Keratinocyte (primary cell): ENCODE data around the gene PRKAG1. TPM values are rescaled to one million over a fixed set of nuclear protein-coding genes. Genes with fewer than 3 reads are reported as not detected.

Source experiments
- DNase-seq: peaks from one replicate; pipeline ENCODE4 v3.0.0-alpha.2; 2011; ENCODE audit warnings: low read depth, missing footprints, low spot score
- FAIRE-seq: peaks from 2 replicates; lab custom pipeline; 2011; peaks lifted over from hg19 to GRCh38; lab: Jason Lieb, UNC
- H2AFZ ChIP-seq: 2 replicates; pipeline ENCODE4 v1.6.0; 2012; ENCODE audit warnings: low read length, control low read depth, inconsistent platforms; ENCODE audit not compliant: control insufficient read depth
- H3K27ac ChIP-seq: 2 replicates; pipeline ENCODE4 v1.5.1; 2011; ENCODE audit warnings: low read length; ENCODE audit not compliant: control insufficient read depth, insufficient read depth
- H3K27me3 ChIP-seq: 3 replicates; pipeline ENCODE4 v1.6.0; 2011; ENCODE audit warnings: low read length; ENCODE audit not compliant: control insufficient read depth, insufficient read depth; ENCODE audit errors: extremely low read depth
- H3K36me3 ChIP-seq, 2 experiments: 2 replicates in 1 of 2; 3 replicates in 1 of 2; pipeline ENCODE4 v1.5.1; 2011; ENCODE audit warnings: low read length in 2 of 2, mild to moderate bottlenecking in 1 of 2; ENCODE audit not compliant: control insufficient read depth in 2 of 2, insufficient read depth in 2 of 2; ENCODE audit errors: extremely low read depth in 1 of 2
- H3K4me1 ChIP-seq: 3 replicates; pipeline ENCODE4 v1.5.1; 2011; ENCODE audit warnings: low read length; ENCODE audit not compliant: control insufficient read depth, insufficient read depth; ENCODE audit errors: extremely low read depth
- H3K4me2 ChIP-seq: 3 replicates; pipeline ENCODE4 v1.6.0; 2011; ENCODE audit warnings: low read depth, low read length; ENCODE audit not compliant: control insufficient read depth, insufficient read depth; ENCODE audit errors: extremely low read depth
- H3K4me3 ChIP-seq, 3 experiments: fragments of 200-600 bp in 1 of 3; sonication (generic) in 1 of 3; 2 replicates in 2 of 3; 3 replicates in 1 of 3; pipeline ENCODE4 v1.5.1; 2011 to 2016; ENCODE audit warnings: low read length in 3 of 3, mild to moderate bottlenecking in 3 of 3, control low read depth in 2 of 3, inconsistent platforms in 1 of 3, low read depth in 1 of 3, mixed read lengths in 1 of 3, mixed run types in 1 of 3, moderate library complexity in 1 of 3; ENCODE audit not compliant: control insufficient read depth in 2 of 3, insufficient read depth in 2 of 3; ENCODE audit errors: extremely low read depth in 1 of 3
- H3K79me2 ChIP-seq: 2 replicates; pipeline ENCODE4 v1.6.0; 2012; ENCODE audit warnings: low read length; ENCODE audit not compliant: control insufficient read depth, insufficient read depth
- H3K9ac ChIP-seq: 3 replicates; pipeline ENCODE4 v1.6.0; 2011; ENCODE audit warnings: low read length; ENCODE audit not compliant: control insufficient read depth, insufficient read depth; ENCODE audit errors: extremely low read depth
- H3K9me1 ChIP-seq: 3 replicates; pipeline ENCODE4 v1.6.0; 2011; ENCODE audit warnings: low read length; ENCODE audit not compliant: control insufficient read depth, insufficient read depth; ENCODE audit errors: extremely low read depth
- H3K9me3 ChIP-seq: 2 replicates; pipeline ENCODE4 v1.5.1; 2012; ENCODE audit warnings: low read depth, low read length; ENCODE audit not compliant: control insufficient read depth
- H4K20me1 ChIP-seq: 3 replicates; pipeline ENCODE4 v1.6.0; 2011; ENCODE audit warnings: low read length; ENCODE audit not compliant: control insufficient read depth, insufficient read depth; ENCODE audit errors: extremely low read depth
- CTCF ChIP-seq, 3 experiments: IDR thresholded peaks in 1 of 3; conservative IDR thresholded peaks in 1 of 3; optimal IDR thresholded peaks in 1 of 3; 2 replicates in 2 of 3; 3 replicates in 1 of 3; pipeline versions ENCODE3 to v1.5.1; 2011; ENCODE audit warnings: low read length in 3 of 3, mild to moderate bottlenecking in 3 of 3, moderate library complexity in 2 of 3, control low read depth in 1 of 3, inconsistent platforms in 1 of 3; ENCODE audit not compliant: insufficient read depth in 2 of 3; ENCODE audit errors: extremely low read depth in 1 of 3
- EZH2 ChIP-seq: IDR thresholded peaks from one replicate; pipeline ENCODE4 v1.6.1; 2012; ENCODE audit warnings: inconsistent platforms, mild to moderate bottlenecking, low read length, moderate library complexity
- dilution Hi-C: fragments of 300-500 bp; cut with MboI; formaldehyde crosslinking; loops from one replicate; pipeline ENCODE4 v1.7.0; 2020; ENCODE audit warnings: low sequenced_read_pairs; ENCODE audit not compliant: extremely low pct_ligation_motif_present
- polyA plus RNA-seq, 5 experiments: library from polyadenylated mRNA; depleted of rRNA in 3 of 5; stranded (reverse) in 3 of 5; stranded (forward) in 1 of 5; unstranded in 1 of 5; fragments of >200 nt; gene quantifications; 1 replicate in 1 of 5; 2 replicates in 3 of 5; 3 replicates in 1 of 5; pipeline versions ENCODE4 v1.2.1 to v1.2.3, GENCODE V29; 2011 to 2012; ENCODE audit warnings: missing spikeins in 2 of 5, low read depth in 1 of 5, low replicate concordance in 1 of 5

PRKAG1 gene
- polyA plus RNA-seq, 1 donor (not counting 4 experiments of a cell fraction or from before 2014, with no cell fraction given), result 125 TPM

GRCh38 chr12:49057888-49058287 lies 39.3 kb upstream of the PRKAG1 start:
- H3K9me1 ChIP-seq, result peaks cover 3% of the 10 kb centered on the region
- peaks cover 28% of the 10 kb centered on the region for H3K4me1 ChIP-seq
- H2AFZ ChIP-seq, result no peak overlapping the region
- H3K9me3 ChIP-seq, result no peaks in the 10 kb centered on the region
- TF ChIP-seq EZH2 (no peak), CTCF (optimal IDR thresholded peaks at IDR 0.05 in 1 of 3, IDR thresholded peaks at IDR 0.05 in 1 of 3, conservative IDR thresholded peaks at IDR 0.05 in 1 of 3; ENCODE audit: extremely low read depth in 1 of 3, insufficient read depth in 2 of 3, low read length in 3 of 3) (no peak)
- H4K20me1 ChIP-seq, result peaks cover 29% of the 10 kb centered on the region
- H3K27me3 ChIP-seq, result no peaks in the 10 kb centered on the region
- H3K9ac ChIP-seq, result peak overlapping the region; percentile 97
- no peak overlapping the region for H3K27ac ChIP-seq
- no peak for FAIRE-seq
- H3K4me2 ChIP-seq, result peak overlapping the region; percentile 84
- H3K4me3 ChIP-seq, result peak overlapping the region; percentile 85 to 98 (median 87)
- dilution Hi-C loops, result no loop called here
- H3K36me3 ChIP-seq, result peaks cover 18 to 31% of the 10 kb centered on the region in 2 experiments
- DNase-seq, result no peak
- peaks cover 81% of the 10 kb centered on the region for H3K79me2 ChIP-seq

- Histone ChIP-seq H3K4me3 (peak overlapping the region in 1 of 3 experiments; percentile 8), H3K9me1 (peaks cover 3% of the 10 kb centered on the region), H4K20me1 (peaks cover 29% of the 10 kb centered on the region), H3K36me3 (peaks cover 32 to 45% of the 10 kb centered on the region in 2 experiments), H2AFZ (no peak overlapping the region), H3K27me3 (no peaks in the 10 kb centered on the region), H3K9ac (peak overlapping the region; percentile 13), H3K27ac (no peak overlapping the region), H3K79me2 (peaks cover 86% of the 10 kb centered on the region), H3K9me3 (no peaks in the 10 kb centered on the region), H3K4me2 (peak overlapping the region; percentile 46), H3K4me1 (peaks cover 28% of the 10 kb centered on the region)
- FAIRE-seq (peak; percentile 93), DNase-seq (peak; percentile 36)
- TF ChIP-seq EZH2, result no peak
- TF ChIP-seq CTCF (optimal IDR thresholded peaks at IDR 0.05 in 1 of 3, IDR thresholded peaks at IDR 0.05 in 1 of 3, conservative IDR thresholded peaks at IDR 0.05 in 1 of 3; ENCODE audit: extremely low read depth in 1 of 3, insufficient read depth in 2 of 3, low read length in 3 of 3), result no peak
- dilution Hi-C loops, result no loop called here
Observed at GRCh38 chr12:49055978-49056754, 37.6 kb upstream of the PRKAG1 start.
